ENCODE data around the gene SNRNP200.

The SNRNP200 gene

DNA sequence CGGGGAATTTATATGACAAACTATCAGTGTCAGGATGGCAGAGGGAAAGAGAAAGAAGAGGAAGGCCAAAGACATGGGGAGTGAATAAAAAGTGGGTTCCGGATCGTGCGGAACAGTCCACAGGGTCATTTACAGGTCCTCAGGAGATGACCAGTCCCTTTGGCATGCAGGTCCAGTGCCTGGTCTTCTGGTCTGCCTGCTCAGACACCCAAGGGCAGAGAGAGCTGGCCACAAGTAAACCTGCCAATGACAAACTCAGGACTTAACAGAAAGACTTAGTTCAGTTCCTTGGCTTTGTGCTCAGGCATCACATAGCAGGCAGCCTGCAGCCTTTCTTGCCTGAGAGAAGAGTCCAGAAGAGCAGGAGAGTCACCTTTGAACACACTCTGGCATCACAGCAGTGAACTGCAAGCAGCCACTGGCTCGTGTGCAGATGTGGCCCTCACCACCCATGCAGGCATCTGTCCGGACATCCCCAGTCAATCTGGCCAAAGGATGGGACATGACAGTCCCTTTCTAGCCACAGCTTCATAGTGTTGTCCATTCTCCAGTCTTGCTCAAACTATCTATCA is 53.5 kb downstream of the SNRNP200 start:
- no peak for DNase-seq (ENCODE audit: insufficient read length, low spot score)
- no peak for FAIRE-seq
- TF ChIP-seq CTCF (IDR thresholded peaks at IDR 0.05; ENCODE audit: insufficient read depth, missing control alignments): no peak

DNA sequence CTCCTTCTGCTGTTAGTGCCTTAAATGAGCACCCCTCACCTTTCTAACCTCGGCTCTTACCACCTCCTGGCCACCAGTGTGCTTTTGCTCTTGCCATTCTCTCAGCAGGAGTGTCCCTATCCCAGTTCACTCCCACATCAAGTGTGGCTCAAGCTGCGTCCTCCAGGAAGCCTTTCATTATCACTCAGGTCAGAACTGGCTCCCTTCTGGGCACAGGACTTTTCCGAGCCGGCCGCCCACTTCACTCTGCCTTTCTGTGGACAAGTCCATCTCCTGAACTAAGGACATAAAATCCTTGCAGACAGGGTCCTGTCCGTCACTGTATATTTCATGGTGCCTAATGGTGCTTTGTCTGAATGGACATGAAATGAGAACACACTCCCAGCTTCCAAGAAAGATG is 55.2 kb downstream of the SNRNP200 start:
- DNase-seq (ENCODE audit: insufficient read length, low spot score): no peak
- no peak for FAIRE-seq
- TF ChIP-seq CTCF (IDR thresholded peaks at IDR 0.05; ENCODE audit: insufficient read depth, missing control alignments): no peak

GRCh38 chr2:96249654-96250053 is 55.7 kb downstream of the SNRNP200 start:
- no peak for DNase-seq (ENCODE audit: insufficient read length, low spot score)
- no peak for FAIRE-seq
- no peak for TF ChIP-seq CTCF (IDR thresholded peaks at IDR 0.05; ENCODE audit: insufficient read depth, missing control alignments)

GRCh38 chr2:96248624-96249023 is 56.7 kb downstream of the SNRNP200 start:
- FAIRE-seq (no peak), DNase-seq (ENCODE audit: insufficient read length, low spot score) (no peak)
- no peak for TF ChIP-seq CTCF (IDR thresholded peaks at IDR 0.05; ENCODE audit: insufficient read depth, missing control alignments)

DNA sequence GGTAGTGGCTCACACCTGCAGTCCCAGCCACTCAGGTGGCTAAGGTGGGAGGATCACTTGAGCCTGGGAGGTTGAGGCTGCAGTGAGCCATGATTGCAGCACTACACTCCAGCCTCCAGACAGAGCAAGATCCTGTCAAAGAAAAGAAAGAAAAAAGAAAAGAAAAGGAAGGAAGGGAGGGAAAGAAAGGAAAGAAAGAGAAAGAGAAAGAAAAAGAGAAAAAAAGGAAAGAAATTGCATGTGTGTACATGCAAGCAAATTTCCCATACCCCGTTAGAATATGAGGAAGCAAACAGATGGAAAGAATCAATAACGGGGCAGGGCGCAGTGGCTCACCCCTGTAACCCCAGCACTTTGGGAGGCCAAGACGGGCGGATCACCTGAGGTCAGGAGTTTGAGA is 57.5 kb downstream of the SNRNP200 start:
- no peak for DNase-seq (ENCODE audit: insufficient read length, low spot score)
- no peak for FAIRE-seq
- TF ChIP-seq CTCF (IDR thresholded peaks at IDR 0.05; ENCODE audit: insufficient read depth, missing control alignments): no peak

DNA sequence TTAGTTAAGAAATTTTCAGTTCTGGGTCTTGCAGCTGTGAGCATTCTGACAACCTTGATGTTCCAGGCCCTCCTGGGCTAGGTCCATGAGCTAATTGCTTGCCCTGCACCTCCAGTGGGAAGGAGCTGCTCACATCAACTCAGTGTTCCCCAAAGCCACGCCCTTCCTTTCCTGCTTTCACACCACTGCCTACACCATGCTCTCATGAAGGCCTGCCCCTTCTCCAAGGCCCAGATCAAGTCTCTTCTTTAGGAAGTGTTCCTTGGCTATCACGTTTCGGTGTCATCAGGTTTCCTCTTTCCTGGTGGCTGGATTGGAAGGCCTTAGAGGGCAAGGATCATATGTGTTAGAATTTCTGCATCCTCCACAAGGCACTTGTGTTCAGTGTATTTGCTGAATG is 58.3 kb downstream of the SNRNP200 start:
- DNase-seq (ENCODE audit: insufficient read length, low spot score): no peak
- FAIRE-seq: no peak
- TF ChIP-seq CTCF (IDR thresholded peaks at IDR 0.05; ENCODE audit: insufficient read depth, missing control alignments): no peak

DNA sequence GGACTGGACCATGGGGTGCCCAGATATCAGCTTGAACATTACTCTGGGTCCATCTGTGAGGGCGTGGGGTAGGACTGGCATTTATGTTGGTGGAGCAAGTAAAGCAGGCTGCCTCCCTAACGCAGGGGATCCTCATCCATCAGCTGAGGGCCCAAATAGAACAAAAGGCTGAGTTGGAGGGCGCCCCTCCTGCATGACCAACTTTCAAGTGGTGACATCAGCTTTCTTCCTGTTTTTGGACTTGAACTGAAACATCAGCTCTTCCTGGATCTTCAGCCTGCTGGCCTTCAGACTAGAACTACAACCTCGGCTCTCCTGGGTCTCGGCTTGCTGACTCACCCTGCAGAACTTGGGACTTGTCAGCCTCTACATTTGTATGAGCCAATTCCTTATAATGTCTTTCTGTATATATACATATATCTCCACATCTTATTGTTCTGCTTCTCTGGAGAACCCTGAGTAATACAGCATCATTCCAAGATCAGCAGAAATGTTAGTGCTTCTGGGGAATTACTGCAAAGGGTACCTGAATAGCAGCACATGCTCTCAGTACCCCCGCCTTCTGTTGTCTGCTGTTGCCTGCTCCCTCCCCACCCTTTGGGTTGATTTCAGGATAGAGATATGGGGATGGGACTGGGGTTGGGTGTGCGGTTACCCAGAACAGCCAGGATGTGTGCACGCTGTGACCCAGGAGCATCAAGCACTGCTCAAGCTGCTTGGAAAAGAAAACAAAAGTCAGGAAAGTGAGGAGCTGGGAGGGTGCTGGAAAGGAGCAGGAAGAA is 59.5 kb downstream of the SNRNP200 start:
- FAIRE-seq: no peak
- DNase-seq (ENCODE audit: insufficient read length, low spot score): no peak
- TF ChIP-seq CTCF (IDR thresholded peaks at IDR 0.05; ENCODE audit: insufficient read depth, missing control alignments): no peak

Measured in D721Med (cell line).